Left lung (tissue), 10 donors: ENCODE results near the gene ZNF467. TPM values are rescaled to one million over a fixed set of nuclear protein-coding genes. Genes with fewer than 3 reads are reported as not detected.

Experiments
- ATAC-seq: fragments of 200-7000 bp; cut with Tn5 transposase; one replicate; pipeline ENCODE4 v1.9.1; 2020; ENCODE audit warnings: moderate library complexity
- DNase-seq, 4 donors: peaks; one replicate each; pipeline ENCODE4 v3.0.0-alpha.2; 2013 to 2020
- H3K27ac ChIP-seq, 2 donors: fragments of 200-600 bp; sonication (generic) in 1 of 2; one replicate each; pipeline versions ENCODE4 v1.5.0 to v1.8.0; 2020 to 2021
- H3K27me3 ChIP-seq, 2 donors: fragments of 200-600 bp; sonication (generic) in 1 of 2; one replicate each; pipeline versions ENCODE4 v1.5.0 to v1.8.0; 2020 to 2021
- H3K36me3 ChIP-seq, 2 donors: fragments of 200-600 bp; sonication (generic) in 1 of 2; one replicate each; pipeline versions ENCODE4 v1.5.0 to v1.8.0; 2020 to 2021
- H3K4me1 ChIP-seq, 2 donors: fragments of 200-600 bp; one replicate each; pipeline ENCODE4 v1.8.0; 2021
- H3K4me3 ChIP-seq, 2 donors: fragments of 200-600 bp; sonication (generic) in 1 of 2; one replicate each; pipeline versions ENCODE4 v1.5.0 to v1.8.0; 2020 to 2021; ENCODE audit warnings: mild to moderate bottlenecking in 1 of 2
- H3K9me3 ChIP-seq, 2 donors: fragments of 200-600 bp; sonication (generic) in 1 of 2; one replicate each; pipeline versions ENCODE4 v1.5.0 to v1.8.0; 2020 to 2021
- intact Hi-C, 2 donors: fragments of 100-400 bp; cut with DNase I; formaldehyde crosslinking; loops; one replicate each; pipeline versions ENCODE4 v1.11.2 to v1.14.2; 2022
- polyA plus RNA-seq, 6 donors: library from polyadenylated mRNA; unstranded; fragments of 120-200 nt; gene quantifications; one replicate each; pipeline ENCODE4 v1.2.1, GENCODE V29; 2013; ENCODE audit not compliant: insufficient read length in 6 of 6
- total RNA-seq, 2 donors: library from RNA; stranded (reverse); fragmentation: NEBNext Ultra II Directional; extraction: Animal tissue kit (Norgen Biotek cat#: 25700); gene quantifications; one replicate each; pipeline ENCODE4 v1.2.1, GENCODE V29; 2021
- TF ChIP-seq, protein P1 (sequence below), 2 donors: fragments of 200-600 bp; sonication (generic) in 1 of 2; IDR thresholded peaks; one replicate each; pipeline versions ENCODE4 v1.5.0 to v1.8.0; 2021; ENCODE audit warnings: antibody characterized with exemption in 2 of 2
- donor health status: DM: no; HTN: yes; CAD: no.
- donor health status: DM: no; HTN: no; CAD: no.

The ZNF467 gene
- total and polyA plus RNA-seq, 8 donors, result 20.8 to 36.9 (median 29.3) TPM

DNA sequence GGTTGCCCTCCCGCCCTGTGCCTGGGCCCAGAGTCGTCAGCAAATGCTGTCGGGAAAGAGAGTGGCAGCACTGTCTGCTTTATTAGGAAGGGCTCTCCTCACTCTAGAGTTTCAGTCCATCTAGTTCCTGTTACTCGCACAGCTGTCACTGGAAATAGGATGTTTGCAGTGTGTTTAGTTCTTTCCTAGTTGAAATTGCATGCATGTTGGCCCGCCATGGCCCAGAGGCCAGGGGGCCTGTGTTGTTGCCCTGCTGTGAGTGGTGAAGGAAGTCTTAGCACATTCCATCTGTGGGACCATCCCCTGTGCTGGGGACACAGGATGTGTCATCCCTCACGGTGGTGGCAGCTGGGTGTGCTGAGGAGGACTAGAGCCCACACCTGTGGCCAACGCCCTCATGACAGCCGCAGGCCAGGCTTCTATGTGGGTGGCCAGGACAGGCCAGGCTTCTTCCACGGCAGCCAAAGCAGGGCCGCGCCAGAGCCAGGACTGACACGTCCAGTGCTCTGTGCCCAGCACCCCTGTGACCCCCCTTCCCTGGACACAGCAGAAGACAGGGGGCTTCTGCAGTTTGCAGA is 45.4 kb downstream of the ZNF467 start:
- Histone ChIP-seq H3K4me1 (no peaks in the 10 kb centered on the region), H3K4me3 (no peak overlapping the region), H3K27ac (no peak overlapping the region), H3K27me3 (no peaks in the 10 kb centered on the region), H3K9me3 (no peaks in the 10 kb centered on the region), H3K36me3 (peaks cover 0 to 98% of the 10 kb centered on the region in 2 donors)
- ATAC-seq (no peak), DNase-seq (peak in 1 of 4 donors; percentile 77)
- intact Hi-C loops, result no loop called here
- TF ChIP-seq, protein P1, sequence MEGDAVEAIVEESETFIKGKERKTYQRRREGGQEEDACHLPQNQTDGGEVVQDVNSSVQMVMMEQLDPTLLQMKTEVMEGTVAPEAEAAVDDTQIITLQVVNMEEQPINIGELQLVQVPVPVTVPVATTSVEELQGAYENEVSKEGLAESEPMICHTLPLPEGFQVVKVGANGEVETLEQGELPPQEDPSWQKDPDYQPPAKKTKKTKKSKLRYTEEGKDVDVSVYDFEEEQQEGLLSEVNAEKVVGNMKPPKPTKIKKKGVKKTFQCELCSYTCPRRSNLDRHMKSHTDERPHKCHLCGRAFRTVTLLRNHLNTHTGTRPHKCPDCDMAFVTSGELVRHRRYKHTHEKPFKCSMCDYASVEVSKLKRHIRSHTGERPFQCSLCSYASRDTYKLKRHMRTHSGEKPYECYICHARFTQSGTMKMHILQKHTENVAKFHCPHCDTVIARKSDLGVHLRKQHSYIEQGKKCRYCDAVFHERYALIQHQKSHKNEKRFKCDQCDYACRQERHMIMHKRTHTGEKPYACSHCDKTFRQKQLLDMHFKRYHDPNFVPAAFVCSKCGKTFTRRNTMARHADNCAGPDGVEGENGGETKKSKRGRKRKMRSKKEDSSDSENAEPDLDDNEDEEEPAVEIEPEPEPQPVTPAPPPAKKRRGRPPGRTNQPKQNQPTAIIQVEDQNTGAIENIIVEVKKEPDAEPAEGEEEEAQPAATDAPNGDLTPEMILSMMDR (IDR thresholded peaks at IDR 0.05), result no peak

DNA sequence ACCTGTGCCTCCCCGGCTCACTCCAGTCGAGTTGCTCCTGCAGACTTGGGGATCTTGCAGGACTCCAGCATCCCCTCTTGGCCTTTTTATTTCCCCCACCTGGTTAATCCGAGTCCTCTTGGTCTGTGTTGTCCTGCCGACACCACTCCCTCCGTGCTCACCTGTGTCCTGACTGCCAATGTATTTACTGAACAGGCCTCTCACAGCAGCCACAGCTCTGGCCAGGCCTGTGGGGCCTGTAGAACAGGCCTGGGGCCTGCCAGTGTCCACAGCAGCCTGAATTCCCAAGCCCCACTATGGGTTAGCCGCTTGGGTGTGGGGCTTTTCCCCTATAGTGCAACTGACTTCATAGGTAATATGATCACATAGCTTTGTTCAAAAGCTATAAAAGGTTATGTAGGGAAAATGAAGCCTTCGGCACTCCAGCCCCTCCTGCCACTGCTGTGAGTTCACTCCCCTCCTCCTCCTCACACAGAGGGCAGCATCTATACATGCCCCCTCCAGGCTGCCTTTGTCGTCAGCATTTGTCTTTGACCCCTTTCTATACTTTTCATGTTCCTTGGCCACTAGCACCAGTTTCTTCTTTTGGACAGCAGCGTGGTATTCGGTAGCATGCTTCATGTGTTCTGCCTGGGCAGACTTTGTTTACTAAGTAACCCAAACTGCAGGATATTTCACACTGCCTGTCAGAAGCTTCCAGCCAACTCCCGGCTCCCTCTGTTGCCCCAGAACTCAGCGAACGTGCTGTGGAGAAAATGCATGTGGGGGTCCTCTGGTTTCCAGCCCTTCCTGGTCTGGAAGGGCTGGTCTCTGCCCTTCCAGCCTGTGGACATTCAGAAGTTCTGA is 46.1 kb downstream of the ZNF467 start:
- Histone ChIP-seq H3K4me1 (no peaks in the 10 kb centered on the region), H3K27me3 (no peaks in the 10 kb centered on the region), H3K36me3 (peaks cover 0 to 98% of the 10 kb centered on the region in 2 donors), H3K4me3 (no peak overlapping the region), H3K27ac (no peak overlapping the region), H3K9me3 (no peaks in the 10 kb centered on the region)
- ATAC-seq, result no peak
- TF ChIP-seq, protein P1 (IDR thresholded peaks at IDR 0.05), result no peak
- intact Hi-C loops, result no loop called here
- DNase-seq, result no peak

DNA sequence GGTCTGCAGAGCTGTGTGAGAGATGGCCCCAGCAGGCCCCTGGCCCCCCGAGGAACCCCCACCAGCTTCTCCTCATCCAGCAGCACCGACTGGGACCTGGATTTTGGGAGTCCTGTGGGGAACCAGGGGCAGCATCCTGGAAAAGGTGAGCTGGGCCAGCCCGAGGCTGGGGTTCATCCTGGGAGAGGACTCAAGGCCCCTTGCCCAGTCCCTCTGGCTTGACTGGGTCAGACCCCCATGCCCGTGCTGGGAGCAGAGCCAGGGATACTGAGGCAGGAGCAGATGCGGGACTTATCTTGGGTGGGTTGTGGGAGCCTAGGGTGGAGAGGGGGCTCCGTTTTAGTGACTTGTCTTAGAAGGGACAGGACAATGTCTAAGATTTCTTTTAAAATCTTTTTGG is 47.5 kb downstream of the ZNF467 start:
- DNase-seq (peak in 1 of 4 donors; percentile 28), ATAC-seq (no peak)
- Histone ChIP-seq H3K27ac (no peak overlapping the region), H3K4me3 (no peak overlapping the region), H3K9me3 (no peaks in the 10 kb centered on the region), H3K27me3 (no peaks in the 10 kb centered on the region), H3K4me1 (no peaks in the 10 kb centered on the region), H3K36me3 (peaks cover 0 to 98% of the 10 kb centered on the region in 2 donors)
- intact Hi-C loops, result no loop called here
- TF ChIP-seq, protein P1 (IDR thresholded peaks at IDR 0.05), result no peak

DNA sequence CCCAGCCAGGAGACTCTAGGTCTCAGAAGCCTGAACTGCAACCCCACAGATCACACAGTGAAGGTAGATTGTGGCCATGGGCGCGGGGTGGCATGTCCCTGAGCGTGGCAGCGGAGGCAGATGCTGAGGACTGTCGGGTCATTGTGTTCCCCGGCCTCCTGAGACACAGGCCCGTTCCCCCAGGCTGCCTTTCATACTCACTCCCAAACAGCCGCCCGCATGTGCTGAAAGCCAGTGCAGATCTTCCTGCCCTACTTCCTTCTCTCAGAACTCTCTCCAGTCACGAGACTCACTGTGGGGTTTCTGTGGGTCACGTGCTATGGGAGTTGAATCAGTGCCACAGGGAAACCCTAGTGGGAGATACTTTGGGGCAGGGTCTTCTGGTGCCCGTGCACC is 48.0 kb downstream of the ZNF467 start:
- Histone ChIP-seq H3K4me1 (no peaks in the 10 kb centered on the region), H3K27ac (no peak overlapping the region), H3K4me3 (no peak overlapping the region), H3K9me3 (no peaks in the 10 kb centered on the region), H3K36me3 (peaks cover 0 to 98% of the 10 kb centered on the region in 2 donors), H3K27me3 (no peaks in the 10 kb centered on the region)
- TF ChIP-seq, protein P1 (IDR thresholded peaks at IDR 0.05), result no peak
- intact Hi-C loops, result no loop called here
- ATAC-seq, result peak; percentile 17
- DNase-seq, result peak in 1 of 4 donors; percentile 50

DNA sequence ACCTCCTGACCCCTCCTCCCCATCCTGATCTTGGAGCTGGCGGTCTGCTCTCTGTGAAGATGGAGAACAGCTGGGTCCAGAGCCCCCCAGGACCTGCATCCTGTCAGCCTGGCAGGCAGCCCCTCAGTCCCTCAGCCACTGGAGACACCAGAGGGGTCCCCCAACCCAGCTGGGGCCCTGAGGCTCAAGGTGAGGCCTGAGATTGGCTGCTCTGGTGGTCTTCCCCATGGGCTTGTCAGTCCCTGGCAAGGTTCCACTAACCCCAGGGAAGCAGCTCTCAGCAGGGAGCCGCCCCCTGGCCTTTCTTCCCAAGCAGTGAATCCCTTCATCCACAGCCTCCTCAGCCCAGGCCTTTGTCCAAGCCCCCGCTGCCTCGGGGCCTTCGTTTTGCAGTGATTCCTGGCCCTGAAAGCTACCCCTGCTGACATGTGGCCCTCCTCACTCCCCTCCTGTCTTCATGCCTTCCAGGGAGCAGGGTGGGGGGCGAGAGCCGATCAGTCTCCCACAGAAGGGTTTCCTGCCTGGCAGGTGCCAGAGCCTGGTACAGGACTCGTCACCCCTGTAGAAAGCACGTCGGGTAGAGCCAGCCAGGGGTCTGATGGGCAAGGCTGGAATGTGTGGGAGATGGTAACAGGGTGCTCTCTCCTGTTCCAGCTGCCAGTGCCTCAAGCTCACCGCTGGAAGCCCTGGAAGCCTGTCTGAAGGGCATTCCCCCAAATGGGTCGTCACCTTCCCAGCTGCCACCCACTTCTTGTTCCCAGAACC is 48.5 kb downstream of the ZNF467 start:
- ATAC-seq (no peak), DNase-seq (peak in 1 of 4 donors; percentile 43)
- H3K4me3 ChIP-seq, result no peak overlapping the region
- peaks cover 0 to 93% of the 10 kb centered on the region in 2 donors for H3K36me3 ChIP-seq
- TF ChIP-seq, protein P1 (IDR thresholded peaks at IDR 0.05), result no peak
- no peaks in the 10 kb centered on the region for H3K27me3 ChIP-seq
- H3K9me3 ChIP-seq, result no peaks in the 10 kb centered on the region
- no peak overlapping the region for H3K27ac ChIP-seq
- H3K4me1 ChIP-seq, result no peaks in the 10 kb centered on the region
- intact Hi-C loops, result no loop called here
